ENCODE data around the gene ARRDC4.

Gene ARRDC4

GRCh38 chr15:97960364-97961066, at the start of gene ARRDC4:
Gene ARRDC4 (plus strand): TSS chr15:97960703. CDS start chr15:97960862, 159 bp downstream.
- DNase-seq (ENCODE audit: low read depth): peak; percentile 100
- TF ChIP-seq CTCF (conservative IDR thresholded peaks at IDR 0.05; ENCODE audit: control insufficient read depth, insufficient read depth, low read depth, low read length): no peak
- peak within 1 kb of the TSS; percentile 70 for H3K4me3 ChIP-seq (ENCODE audit: control insufficient read depth, low read depth, low read length)

- H3K4me3 ChIP-seq (ENCODE audit: control insufficient read depth, low read depth, low read length): no peak overlapping the region
- DNase-seq (ENCODE audit: low read depth): no peak
- no peak for TF ChIP-seq CTCF (conservative IDR thresholded peaks at IDR 0.05; ENCODE audit: control insufficient read depth, insufficient read depth, low read depth, low read length)
Observed at GRCh38 chr15:97914711-97915110, 45.8 kb upstream of the ARRDC4 start.

- DNase-seq (ENCODE audit: low read depth): no peak
- H3K4me3 ChIP-seq (ENCODE audit: control insufficient read depth, low read depth, low read length): no peak overlapping the region
- TF ChIP-seq CTCF (conservative IDR thresholded peaks at IDR 0.05; ENCODE audit: control insufficient read depth, insufficient read depth, low read depth, low read length): no peak
Observed at GRCh38 chr15:97915261-97915660, 45.2 kb upstream of the ARRDC4 start.

GRCh38 chr15:97921296-97921865, 39.1 kb upstream of the ARRDC4 start:
- DNase-seq (ENCODE audit: low read depth): no peak
- TF ChIP-seq CTCF (conservative IDR thresholded peaks at IDR 0.05; ENCODE audit: control insufficient read depth, insufficient read depth, low read depth, low read length): no peak

GRCh38 chr15:97929456-97930229, 30.9 kb upstream of the ARRDC4 start:
- peak; percentile 22 for DNase-seq (ENCODE audit: low read depth)
- no peak for TF ChIP-seq CTCF (conservative IDR thresholded peaks at IDR 0.05; ENCODE audit: control insufficient read depth, insufficient read depth, low read depth, low read length)
- H3K4me3 ChIP-seq (ENCODE audit: control insufficient read depth, low read depth, low read length): no peak overlapping the region

More at GRCh38 chr15:97921296-97921865, 39.1 kb upstream of the ARRDC4 start:
- H3K4me3 ChIP-seq (ENCODE audit: control insufficient read depth, low read depth, low read length): no peak overlapping the region

- no peak for TF ChIP-seq CTCF (conservative IDR thresholded peaks at IDR 0.05; ENCODE audit: control insufficient read depth, insufficient read depth, low read depth, low read length)
- DNase-seq (ENCODE audit: low read depth): no peak
- H3K4me3 ChIP-seq (ENCODE audit: control insufficient read depth, low read depth, low read length): no peak overlapping the region
Observed at GRCh38 chr15:97930230-97930629, 30.3 kb upstream of the ARRDC4 start.
